HEK293 (cell line): ENCODE data around the gene ARID4A.

ENCODE experiments used
- BCL11A ChIP-seq: fragments of 450-650 bp; formaldehyde crosslinking; IDR thresholded peaks from 2 replicates; pipeline ENCODE4 v1.5.1; 2016; ENCODE audit warnings: low read depth, missing biosample characterization, missing genetic modification characterization
- BCL6B ChIP-seq: fragments of 450-650 bp; formaldehyde crosslinking; IDR thresholded peaks from 2 replicates; pipeline ENCODE4 v1.5.1; 2017; ENCODE audit warnings: missing biosample characterization, missing genetic modification characterization
- CTCF ChIP-seq: fragments of 450-650 bp; formaldehyde crosslinking; IDR thresholded peaks from 2 replicates; pipeline ENCODE4 v1.5.1; 2016; ENCODE audit warnings: missing biosample characterization, missing genetic modification characterization
- KLF1 ChIP-seq: fragments of 450-650 bp; formaldehyde crosslinking; IDR thresholded peaks from 2 replicates; pipeline ENCODE4 v1.5.1; 2016; ENCODE audit warnings: missing biosample characterization, missing genetic modification characterization
- KLF8 ChIP-seq: fragments of 450-650 bp; formaldehyde crosslinking; IDR thresholded peaks from 2 replicates; pipeline ENCODE4 v1.5.1; 2016; ENCODE audit warnings: missing biosample characterization, missing genetic modification characterization
- KLF9 ChIP-seq: fragments of 450-650 bp; formaldehyde crosslinking; IDR thresholded peaks from 2 replicates; pipeline ENCODE4 v1.5.1; 2016; ENCODE audit warnings: missing biosample characterization, missing genetic modification characterization, low read depth
- REST ChIP-seq: fragments of 450-650 bp; formaldehyde crosslinking; IDR thresholded peaks from 2 replicates; pipeline ENCODE4 v1.5.1; 2016; ENCODE audit warnings: missing biosample characterization, missing genetic modification characterization
- SP7 ChIP-seq: fragments of 450-650 bp; formaldehyde crosslinking; IDR thresholded peaks from 2 replicates; pipeline ENCODE4 v1.5.1; 2016; ENCODE audit warnings: missing biosample characterization, missing genetic modification characterization
- ZFP37 ChIP-seq: fragments of 450-650 bp; formaldehyde crosslinking; IDR thresholded peaks from 2 replicates; pipeline ENCODE4 v1.5.1; 2016; ENCODE audit warnings: missing biosample characterization, missing genetic modification characterization
- ZNF19 ChIP-seq: fragments of 450-650 bp; formaldehyde crosslinking; IDR thresholded peaks from 2 replicates; pipeline ENCODE4; 2016; ENCODE audit warnings: missing biosample characterization, missing genetic modification characterization, low read depth
- ZNF26 ChIP-seq: fragments of 450-650 bp; formaldehyde crosslinking; IDR thresholded peaks from 2 replicates; pipeline ENCODE4 v1.5.1; 2016; ENCODE audit warnings: missing biosample characterization, missing genetic modification characterization
- ZNF555 ChIP-seq: fragments of 450-650 bp; formaldehyde crosslinking; conservative IDR thresholded peaks from 2 replicates; pipeline ENCODE4 v1.5.1; 2017; ENCODE audit warnings: missing biosample characterization, mild to moderate bottlenecking, missing genetic modification characterization, inconsistent platforms
- ZSCAN18 ChIP-seq: fragments of 450-650 bp; formaldehyde crosslinking; IDR thresholded peaks from 2 replicates; pipeline ENCODE4 v1.5.1; 2016; ENCODE audit warnings: missing biosample characterization, missing genetic modification characterization

GRCh38 chr14:58280954-58281787, 17.2 kb upstream of the ARID4A start:
- no peak for TF ChIP-seq ZSCAN18 (tag by site-specific recombination)
- peak; percentile 32; the same call in 1 of the 2 replicates for TF ChIP-seq KLF1 (tag by site-specific recombination)
- no peak for TF ChIP-seq REST (tag by site-specific recombination)
- no peak for TF ChIP-seq ZNF555
- no peak for TF ChIP-seq BCL11A (tag by site-specific recombination)
- TF ChIP-seq KLF9 (tag by site-specific recombination): no peak
- no peak for TF ChIP-seq ZNF26
- TF ChIP-seq CTCF: no peak
- no peak for TF ChIP-seq KLF8 (tag by site-specific recombination)
- TF ChIP-seq ZFP37 (tag by site-specific recombination): no peak
- TF ChIP-seq SP7 (tag by site-specific recombination): peak; percentile 48; the same call in 1 of the 2 replicates
- no peak for TF ChIP-seq BCL6B (tag by site-specific recombination)
- TF ChIP-seq ZNF19 (tag by site-specific recombination): no peak
